Neural crest cell (in vitro differentiated cells): Measurements from ENCODE around the gene GSE1. TPM values are rescaled to one million over a fixed set of nuclear protein-coding genes. Genes with fewer than 3 reads are reported as not detected.
A peak's percentile ranks its signal among the peaks of the same experiment; 100 is the strongest.

Source experiments
- DNase-seq: peaks from one replicate; pipeline ENCODE4 v3.0.0; 2021; ENCODE audit warnings: low read depth, mixed read lengths, low spot score
- H3K27ac Mint-ChIP-seq: one replicate; pipeline ENCODE4 v1.8.0; 2021; ENCODE audit warnings: mild to moderate bottlenecking, mixed read lengths; ENCODE audit not compliant: unreplicated experiment
- H3K27me3 Mint-ChIP-seq: 2 replicates; pipeline ENCODE4 v1.8.0; 2021; ENCODE audit warnings: low read depth, mild to moderate bottlenecking, mixed read lengths
- H3K36me3 Mint-ChIP-seq: 2 replicates; pipeline ENCODE4 v1.8.0; 2021; ENCODE audit warnings: low read depth, mild to moderate bottlenecking, mixed read lengths
- H3K4me1 Mint-ChIP-seq: 2 replicates; pipeline ENCODE4 v1.8.0; 2021; ENCODE audit warnings: mixed read lengths
- H3K4me3 Mint-ChIP-seq: one replicate; pipeline ENCODE4 v1.8.0; 2021; ENCODE audit warnings: mild to moderate bottlenecking, mixed read lengths
- H3K9me3 Mint-ChIP-seq: 2 replicates; pipeline ENCODE4 v1.8.0; 2021; ENCODE audit warnings: mixed read lengths
- CTCF ChIP-seq: fragments of 200-600 bp; sonication (generic); conservative IDR thresholded peaks from 2 replicates; pipeline ENCODE4 v1.5.0; 2021; ENCODE audit warnings: antibody characterized with exemption, mild to moderate bottlenecking
- total RNA-seq: library from RNA; stranded (reverse); gene quantifications from 2 replicates; pipeline ENCODE4 v1.2.1, GENCODE V29; 2021

GSE1 gene
- total RNA-seq, 1 donor from 2014 or later = 27.3 TPM

- peak overlapping the region; percentile 35 for H3K4me3 Mint-ChIP-seq
- peaks cover 51% of the 10 kb centered on the region for H3K27me3 Mint-ChIP-seq
- no peaks in the 10 kb centered on the region for H3K9me3 Mint-ChIP-seq
- H3K27ac Mint-ChIP-seq = peak overlapping the region; percentile 10
- no peak for TF ChIP-seq CTCF
- no peak for DNase-seq
- H3K36me3 Mint-ChIP-seq = no peaks in the 10 kb centered on the region
- peaks cover 71% of the 10 kb centered on the region for H3K4me1 Mint-ChIP-seq
Measured at GRCh38 chr16:85565801-85566526, 47.2 kb upstream of the GSE1 start.

- Mint-ChIP-seq H3K4me3 (peak overlapping the region; percentile 35), H3K9me3 (no peaks in the 10 kb centered on the region), H3K4me1 (peaks cover 78% of the 10 kb centered on the region), H3K27ac (peak overlapping the region; percentile 4), H3K27me3 (peaks cover 57% of the 10 kb centered on the region), H3K36me3 (no peaks in the 10 kb centered on the region)
- DNase-seq = peak; percentile 49
- TF ChIP-seq CTCF = peak; percentile 49
Measured at GRCh38 chr16:85566561-85567100, 46.5 kb upstream of the GSE1 start.

GRCh38 chr16:85567101-85567866 is 45.8 kb upstream of the GSE1 start:
- Mint-ChIP-seq H3K4me3 (no peak overlapping the region), H3K4me1 (peaks cover 79% of the 10 kb centered on the region), H3K36me3 (no peaks in the 10 kb centered on the region), H3K27ac (no peak overlapping the region), H3K27me3 (peaks cover 59% of the 10 kb centered on the region), H3K9me3 (no peaks in the 10 kb centered on the region)
- no peak for DNase-seq
- no peak for TF ChIP-seq CTCF

GRCh38 chr16:85567935-85568334 is 45.2 kb upstream of the GSE1 start:
- no peak overlapping the region for H3K4me3 Mint-ChIP-seq
- H3K27me3 Mint-ChIP-seq = peaks cover 55% of the 10 kb centered on the region
- no peaks in the 10 kb centered on the region for H3K36me3 Mint-ChIP-seq
- peaks cover 74% of the 10 kb centered on the region for H3K4me1 Mint-ChIP-seq
- TF ChIP-seq CTCF = no peak
- no peak for DNase-seq
- H3K27ac Mint-ChIP-seq = no peak overlapping the region
- H3K9me3 Mint-ChIP-seq = no peaks in the 10 kb centered on the region

GRCh38 chr16:85568519-85568918 is 44.6 kb upstream of the GSE1 start:
- TF ChIP-seq CTCF = no peak
- peaks cover 74% of the 10 kb centered on the region for H3K4me1 Mint-ChIP-seq
- no peak overlapping the region for H3K4me3 Mint-ChIP-seq
- H3K36me3 Mint-ChIP-seq = no peaks in the 10 kb centered on the region
- no peak overlapping the region for H3K27ac Mint-ChIP-seq
- DNase-seq = no peak
- no peaks in the 10 kb centered on the region for H3K9me3 Mint-ChIP-seq
- H3K27me3 Mint-ChIP-seq = peaks cover 58% of the 10 kb centered on the region
